ENCODE results near the gene MREG. TPM values are rescaled to one million over a fixed set of nuclear protein-coding genes. Genes with fewer than 3 reads are reported as not detected.

MREG gene
- polyA plus RNA-seq, 2 donors, result 26.0 to 26.5 TPM

DNA sequence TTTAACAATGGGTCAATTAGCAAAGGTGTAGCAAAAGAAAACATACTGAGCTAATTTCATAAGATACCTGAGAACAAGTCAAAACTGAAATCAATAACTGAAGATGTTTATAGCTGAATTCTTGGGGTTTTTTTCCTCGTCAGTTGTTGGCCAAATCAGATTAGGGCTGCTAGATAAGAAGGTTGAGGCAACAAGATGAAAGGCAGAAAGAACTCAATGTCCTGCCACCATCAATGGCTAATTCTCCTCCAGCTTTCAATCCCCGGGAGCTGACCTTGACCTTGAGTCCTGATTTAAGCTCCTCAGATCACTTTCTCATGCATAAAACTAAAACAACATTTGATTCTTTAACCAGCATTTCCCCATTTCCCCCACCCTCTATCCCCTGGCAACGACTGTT lies 61.8 kb downstream of the MREG start:
- Histone ChIP-seq H3K27me3 (ENCODE audit: control insufficient read depth in 1 of 2, insufficient read depth in 2 of 2, low read length in 2 of 2) (no peaks in the 10 kb centered on the region), H3K4me3 (ENCODE audit: low read depth in 1 of 2, low read length in 2 of 2) (no peak overlapping the region), H3K27ac (ENCODE audit: low read depth in 2 of 2, low read length in 1 of 2) (no peak overlapping the region), H3K9me3 (ENCODE audit: control insufficient read depth in 2 of 2, insufficient read depth in 1 of 2, low read depth in 1 of 2, low read length in 1 of 2) (no peaks in the 10 kb centered on the region), H3K36me3 (ENCODE audit: control insufficient read depth in 2 of 2, insufficient read depth in 2 of 2, low read length in 1 of 2) (peaks cover 0 to 1% of the 10 kb centered on the region in 2 donors), H3K4me1 (ENCODE audit: control insufficient read depth in 2 of 2, insufficient read depth in 2 of 2, low read length in 1 of 2) (no peaks in the 10 kb centered on the region)
- 62 to 85% methylated on average over 3 of the region's 3 CpGs for WGBS, 2 donors

DNA sequence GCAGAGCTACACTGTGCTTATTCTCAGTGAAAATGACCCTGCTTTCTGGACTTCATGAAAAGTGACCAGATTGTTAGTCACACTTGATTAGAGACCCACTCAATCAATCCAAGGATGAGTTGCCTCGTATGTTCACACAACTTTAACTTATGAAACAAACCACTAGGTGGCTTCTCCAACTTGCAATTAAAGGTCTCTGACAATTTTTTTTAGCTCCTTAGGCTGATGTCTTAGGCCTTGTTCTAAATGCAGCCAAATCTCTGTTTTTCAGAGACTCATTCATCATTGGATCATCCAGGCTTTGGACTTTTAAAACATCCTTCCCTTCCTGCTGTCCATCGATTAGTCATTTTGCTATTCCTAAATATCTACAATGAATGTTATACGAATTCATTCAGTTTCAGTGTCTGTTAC lies 63.4 kb downstream of the MREG start:
- Histone ChIP-seq H3K4me3 (ENCODE audit: low read depth in 1 of 2, low read length in 2 of 2) (no peak overlapping the region), H3K27ac (ENCODE audit: low read depth in 2 of 2, low read length in 1 of 2) (no peak overlapping the region), H3K4me1 (ENCODE audit: control insufficient read depth in 2 of 2, insufficient read depth in 2 of 2, low read length in 1 of 2) (no peaks in the 10 kb centered on the region), H3K27me3 (ENCODE audit: control insufficient read depth in 1 of 2, insufficient read depth in 2 of 2, low read length in 2 of 2) (no peaks in the 10 kb centered on the region), H3K9me3 (ENCODE audit: control insufficient read depth in 2 of 2, insufficient read depth in 1 of 2, low read depth in 1 of 2, low read length in 1 of 2) (no peaks in the 10 kb centered on the region), H3K36me3 (ENCODE audit: control insufficient read depth in 2 of 2, insufficient read depth in 2 of 2, low read length in 1 of 2) (peaks cover 0 to 2% of the 10 kb centered on the region in 2 donors)
- 60 to 62% methylated on average over 3 of the region's 3 CpGs for WGBS, 2 donors

DNA sequence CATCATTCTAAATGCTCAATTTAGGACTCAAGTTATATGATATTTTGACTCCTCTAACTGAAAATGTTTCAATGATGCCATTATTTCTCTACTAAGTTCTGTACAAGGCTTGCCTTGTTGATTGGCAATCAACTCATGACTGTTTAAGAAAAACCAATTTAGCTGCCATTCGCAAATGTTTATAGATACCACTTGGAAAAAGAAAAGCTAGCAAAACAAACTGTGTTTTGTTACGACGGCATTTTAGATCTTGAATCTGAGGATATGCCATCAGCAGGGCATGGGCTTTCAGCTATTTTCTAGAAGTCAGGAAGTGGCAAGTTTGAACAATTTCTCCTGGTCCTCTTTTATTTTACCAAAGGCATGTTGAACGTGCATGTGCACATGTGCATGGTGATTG lies 65.3 kb downstream of the MREG start:
- no peaks in the 10 kb centered on the region for H3K9me3 ChIP-seq (ENCODE audit: control insufficient read depth in 2 of 2, insufficient read depth in 1 of 2, low read depth in 1 of 2, low read length in 1 of 2)
- H3K36me3 ChIP-seq (ENCODE audit: control insufficient read depth in 2 of 2, insufficient read depth in 2 of 2, low read length in 1 of 2), result peaks cover 0 to 5% of the 10 kb centered on the region in 2 donors
- no peak overlapping the region for H3K4me3 ChIP-seq (ENCODE audit: low read depth in 1 of 2, low read length in 2 of 2)
- no peak overlapping the region for H3K27ac ChIP-seq (ENCODE audit: low read depth in 2 of 2, low read length in 1 of 2)
- 89 to 94% methylated on average over 4 of the region's 4 CpGs for WGBS, 2 donors
- no peaks in the 10 kb centered on the region for H3K27me3 ChIP-seq (ENCODE audit: control insufficient read depth in 1 of 2, insufficient read depth in 2 of 2, low read length in 2 of 2)
- no peaks in the 10 kb centered on the region for H3K4me1 ChIP-seq (ENCODE audit: control insufficient read depth in 2 of 2, insufficient read depth in 2 of 2, low read length in 1 of 2)

DNA sequence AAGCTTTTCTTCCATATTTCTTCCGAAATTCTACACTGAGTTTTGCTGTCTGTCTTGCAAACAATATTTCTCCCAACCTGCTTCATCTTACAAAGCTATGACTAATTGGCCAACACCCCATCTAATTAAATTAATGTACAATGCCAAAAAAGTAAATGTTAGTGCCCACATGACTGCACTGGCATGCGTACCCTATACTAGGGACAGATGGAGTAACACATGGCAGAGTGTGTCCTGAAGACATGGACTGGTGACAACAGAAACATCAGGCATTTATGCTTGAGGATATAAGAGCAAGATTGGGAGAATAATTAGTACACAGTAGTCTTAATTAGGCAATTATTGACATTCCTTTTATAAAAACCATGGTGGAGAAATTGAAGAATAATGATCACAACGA lies 66.8 kb downstream of the MREG start:
- no peaks in the 10 kb centered on the region for H3K27me3 ChIP-seq (ENCODE audit: control insufficient read depth in 1 of 2, insufficient read depth in 2 of 2, low read length in 2 of 2)
- no peaks in the 10 kb centered on the region for H3K9me3 ChIP-seq (ENCODE audit: control insufficient read depth in 2 of 2, insufficient read depth in 1 of 2, low read depth in 1 of 2, low read length in 1 of 2)
- WGBS, 2 donors, result 29 to 45% methylated on average over 3 of the region's 3 CpGs
- H3K27ac ChIP-seq (ENCODE audit: low read depth in 2 of 2, low read length in 1 of 2), result no peak overlapping the region
- no peak overlapping the region for H3K4me3 ChIP-seq (ENCODE audit: low read depth in 1 of 2, low read length in 2 of 2)
- peaks cover 2 to 8% of the 10 kb centered on the region in 2 donors for H3K36me3 ChIP-seq (ENCODE audit: control insufficient read depth in 2 of 2, insufficient read depth in 2 of 2, low read length in 1 of 2)
- no peaks in the 10 kb centered on the region for H3K4me1 ChIP-seq (ENCODE audit: control insufficient read depth in 2 of 2, insufficient read depth in 2 of 2, low read length in 1 of 2)

DNA sequence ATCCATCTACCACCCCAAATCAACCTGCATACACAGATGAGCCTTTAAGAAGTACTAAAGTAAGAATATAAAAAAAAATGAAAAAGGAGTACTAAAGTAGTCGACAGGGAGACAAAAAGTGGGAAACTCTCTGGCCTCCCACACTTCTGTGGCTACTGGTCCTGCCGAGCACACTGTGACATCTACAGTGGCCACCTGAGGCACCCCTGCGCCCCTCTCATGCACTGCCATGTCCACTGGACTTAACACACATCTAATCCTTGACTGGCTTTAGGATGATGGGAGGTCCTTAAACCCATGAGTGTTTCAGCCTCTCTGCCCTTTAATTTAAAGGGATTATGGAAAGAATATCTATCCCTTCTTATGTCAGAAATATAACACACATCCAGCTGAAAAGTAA lies 71.2 kb downstream of the MREG start:
- H3K36me3 ChIP-seq (ENCODE audit: control insufficient read depth in 2 of 2, insufficient read depth in 2 of 2, low read length in 1 of 2), result peaks cover 6 to 9% of the 10 kb centered on the region in 2 donors
- no peaks in the 10 kb centered on the region for H3K9me3 ChIP-seq (ENCODE audit: control insufficient read depth in 2 of 2, insufficient read depth in 1 of 2, low read depth in 1 of 2, low read length in 1 of 2)
- H3K27ac ChIP-seq (ENCODE audit: low read depth in 2 of 2, low read length in 1 of 2), result no peak overlapping the region
- 94 to 95% methylated on average over 3 of the region's 3 CpGs for WGBS, 2 donors
- H3K4me3 ChIP-seq (ENCODE audit: low read depth in 1 of 2, low read length in 2 of 2), result no peak overlapping the region
- no peaks in the 10 kb centered on the region for H3K4me1 ChIP-seq (ENCODE audit: control insufficient read depth in 2 of 2, insufficient read depth in 2 of 2, low read length in 1 of 2)
- no peaks in the 10 kb centered on the region for H3K27me3 ChIP-seq (ENCODE audit: control insufficient read depth in 1 of 2, insufficient read depth in 2 of 2, low read length in 2 of 2)

DNA sequence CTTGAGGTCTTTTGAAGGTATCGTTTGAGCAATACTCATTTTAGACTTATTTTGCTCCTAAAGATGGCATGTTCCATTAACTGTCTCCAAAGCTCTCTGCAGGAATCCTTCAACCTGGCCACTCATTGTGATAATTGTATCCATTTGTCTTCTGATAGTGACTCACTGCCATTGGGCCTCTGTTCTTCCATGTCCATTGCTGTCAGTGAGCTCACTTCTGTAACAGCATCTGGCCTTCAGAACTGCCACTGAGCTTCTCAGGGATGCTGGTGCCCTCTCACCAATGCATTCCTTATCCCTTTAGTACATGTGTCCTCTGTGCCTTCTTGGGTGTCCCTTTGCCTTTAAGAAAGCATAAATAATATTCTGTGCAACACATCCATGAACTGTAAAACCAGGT lies 71.6 kb downstream of the MREG start:
- peaks cover 6 to 9% of the 10 kb centered on the region in 2 donors for H3K36me3 ChIP-seq (ENCODE audit: control insufficient read depth in 2 of 2, insufficient read depth in 2 of 2, low read length in 1 of 2)
- WGBS, 2 donors, result 100% methylated on average over 1 of the region's 1 CpG

DNA sequence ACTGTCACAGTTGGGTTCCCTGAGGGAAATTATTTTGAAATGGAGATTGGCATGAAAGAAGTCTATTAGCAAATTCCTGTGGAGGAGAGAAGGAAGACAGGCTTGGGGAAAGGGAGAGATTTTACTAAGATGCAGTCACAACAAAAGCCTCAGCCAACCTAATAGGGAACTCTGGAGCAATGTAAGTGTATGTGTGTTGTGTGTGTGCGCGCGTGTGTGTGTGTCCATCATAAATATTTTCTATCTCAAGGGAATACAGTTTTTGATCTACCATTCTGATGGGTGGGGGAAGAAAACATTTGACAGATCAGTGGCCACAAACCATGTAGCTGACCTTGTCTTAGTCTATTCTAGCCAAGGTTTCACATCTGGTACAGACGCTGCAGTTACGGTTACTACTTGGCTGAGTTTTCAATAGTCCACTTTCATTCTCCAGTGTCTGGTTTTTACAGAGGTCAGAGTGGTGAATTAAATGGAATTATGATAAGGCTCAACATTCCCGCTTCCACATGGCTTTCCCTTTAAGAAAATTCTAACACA lies 72.6 kb downstream of the MREG start:
- no peaks in the 10 kb centered on the region for H3K9me3 ChIP-seq (ENCODE audit: control insufficient read depth in 2 of 2, insufficient read depth in 1 of 2, low read depth in 1 of 2, low read length in 1 of 2)
- H3K4me3 ChIP-seq (ENCODE audit: low read depth in 1 of 2, low read length in 2 of 2), result no peak overlapping the region
- H3K4me1 ChIP-seq (ENCODE audit: control insufficient read depth in 2 of 2, insufficient read depth in 2 of 2, low read length in 1 of 2), result no peaks in the 10 kb centered on the region
- no peaks in the 10 kb centered on the region for H3K27me3 ChIP-seq (ENCODE audit: control insufficient read depth in 1 of 2, insufficient read depth in 2 of 2, low read length in 2 of 2)
- H3K36me3 ChIP-seq (ENCODE audit: control insufficient read depth in 2 of 2, insufficient read depth in 2 of 2, low read length in 1 of 2), result peaks cover 6 to 7% of the 10 kb centered on the region in 2 donors
- WGBS, 2 donors, result 93 to 94% methylated on average over 6 of the region's 6 CpGs
- H3K27ac ChIP-seq (ENCODE audit: low read depth in 2 of 2, low read length in 1 of 2), result no peak overlapping the region

More for the DNA sequence above, 71.6 kb downstream of the MREG start:
- no peaks in the 10 kb centered on the region for H3K9me3 ChIP-seq (ENCODE audit: control insufficient read depth in 2 of 2, insufficient read depth in 1 of 2, low read depth in 1 of 2, low read length in 1 of 2)
- H3K27ac ChIP-seq (ENCODE audit: low read depth in 2 of 2, low read length in 1 of 2), result no peak overlapping the region
- H3K4me1 ChIP-seq (ENCODE audit: control insufficient read depth in 2 of 2, insufficient read depth in 2 of 2, low read length in 1 of 2), result no peaks in the 10 kb centered on the region
- H3K4me3 ChIP-seq (ENCODE audit: low read depth in 1 of 2, low read length in 2 of 2), result no peak overlapping the region
- H3K27me3 ChIP-seq (ENCODE audit: control insufficient read depth in 1 of 2, insufficient read depth in 2 of 2, low read length in 2 of 2), result no peaks in the 10 kb centered on the region

DNA sequence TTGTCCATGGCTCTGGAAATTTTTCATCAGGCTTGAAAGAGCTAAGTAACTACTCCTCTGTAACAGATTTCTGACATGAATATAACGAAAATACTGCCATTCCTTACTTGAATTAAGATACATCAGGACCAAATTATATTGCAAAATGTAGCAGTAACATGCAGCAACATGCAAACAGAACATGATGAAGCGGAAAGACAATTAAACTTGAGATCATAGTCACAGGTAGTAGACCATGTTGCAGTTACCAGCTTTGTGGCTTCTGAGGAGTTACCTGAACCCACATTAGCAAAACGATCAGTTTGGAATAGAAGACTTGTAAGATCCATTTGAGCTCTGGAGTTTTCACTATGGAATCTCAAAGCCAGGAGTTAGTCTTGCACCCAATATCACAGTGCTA lies 76.2 kb downstream of the MREG start:
- no peaks in the 10 kb centered on the region for H3K4me1 ChIP-seq (ENCODE audit: control insufficient read depth in 2 of 2, insufficient read depth in 2 of 2, low read length in 1 of 2)
- no peaks in the 10 kb centered on the region for H3K9me3 ChIP-seq (ENCODE audit: control insufficient read depth in 2 of 2, insufficient read depth in 1 of 2, low read depth in 1 of 2, low read length in 1 of 2)
- peaks cover 4 to 6% of the 10 kb centered on the region in 2 donors for H3K36me3 ChIP-seq (ENCODE audit: control insufficient read depth in 2 of 2, insufficient read depth in 2 of 2, low read length in 1 of 2)
- 59 to 71% methylated on average over 3 of the region's 3 CpGs for WGBS, 2 donors
- no peaks in the 10 kb centered on the region for H3K27me3 ChIP-seq (ENCODE audit: control insufficient read depth in 1 of 2, insufficient read depth in 2 of 2, low read length in 2 of 2)
- no peak overlapping the region for H3K4me3 ChIP-seq (ENCODE audit: low read depth in 1 of 2, low read length in 2 of 2)
- H3K27ac ChIP-seq (ENCODE audit: low read depth in 2 of 2, low read length in 1 of 2), result no peak overlapping the region

DNA sequence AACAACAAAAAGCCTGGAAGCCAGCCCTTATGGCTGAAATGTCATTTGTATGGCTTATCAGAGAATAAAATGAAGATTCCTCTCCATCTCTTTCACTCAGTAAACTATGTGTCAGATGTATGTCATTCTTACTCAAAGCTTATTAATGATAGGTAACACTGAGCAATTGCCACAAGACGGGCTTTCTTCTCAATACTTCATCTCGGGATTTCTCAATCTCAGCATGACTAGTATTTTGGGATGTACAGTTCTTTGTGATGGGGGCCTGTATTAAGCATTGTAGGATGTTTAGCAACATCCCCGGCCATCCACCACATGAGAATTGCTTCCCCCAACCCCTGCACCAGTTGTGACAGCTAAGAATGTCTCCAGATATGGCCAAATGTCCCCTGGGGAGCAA lies 80.2 kb downstream of the MREG start:
- Histone ChIP-seq H3K27me3 (ENCODE audit: control insufficient read depth in 1 of 2, insufficient read depth in 2 of 2, low read length in 2 of 2) (no peaks in the 10 kb centered on the region), H3K36me3 (ENCODE audit: control insufficient read depth in 2 of 2, insufficient read depth in 2 of 2, low read length in 1 of 2) (no peaks in the 10 kb centered on the region), H3K4me1 (ENCODE audit: control insufficient read depth in 2 of 2, insufficient read depth in 2 of 2, low read length in 1 of 2) (no peaks in the 10 kb centered on the region), H3K4me3 (ENCODE audit: low read depth in 1 of 2, low read length in 2 of 2) (no peak overlapping the region), H3K27ac (ENCODE audit: low read depth in 2 of 2, low read length in 1 of 2) (no peak overlapping the region), H3K9me3 (ENCODE audit: control insufficient read depth in 2 of 2, insufficient read depth in 1 of 2, low read depth in 1 of 2, low read length in 1 of 2) (no peaks in the 10 kb centered on the region)
- WGBS, 2 donors, result 75 to 78% methylated on average over 3 of the region's 3 CpGs

DNA sequence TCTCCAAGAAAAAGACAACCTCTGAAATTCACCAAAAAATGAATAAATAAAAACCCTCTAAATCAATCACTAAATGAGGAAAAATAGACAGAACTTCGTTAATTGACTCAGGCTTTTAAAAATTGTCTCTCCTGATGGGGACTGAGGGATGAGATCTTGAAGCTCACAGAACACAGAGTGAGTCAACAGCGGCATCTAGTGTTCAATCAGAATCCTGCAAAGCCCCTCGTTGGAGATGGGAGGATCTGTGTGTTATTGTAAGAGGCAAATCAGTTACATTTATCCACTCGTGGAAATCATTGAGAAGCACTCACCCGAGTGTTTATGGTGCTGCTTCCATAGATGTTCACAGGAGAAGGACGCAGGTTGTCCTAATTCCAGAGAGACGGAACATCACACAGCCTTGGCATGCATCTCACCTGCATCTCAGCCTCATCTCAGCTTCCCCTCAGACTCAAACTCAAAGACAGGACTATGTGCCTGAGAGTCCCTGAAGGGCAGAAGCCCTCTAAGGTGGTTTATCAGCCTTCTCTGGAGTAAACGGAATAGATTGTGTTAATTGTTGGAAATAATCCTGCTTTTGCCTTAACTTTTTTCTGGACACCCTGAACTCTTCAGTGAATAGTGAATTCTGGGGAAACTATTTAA lies 82.0 kb downstream of the MREG start:
- Histone ChIP-seq H3K9me3 (ENCODE audit: control insufficient read depth in 2 of 2, insufficient read depth in 1 of 2, low read depth in 1 of 2, low read length in 1 of 2) (no peaks in the 10 kb centered on the region), H3K36me3 (ENCODE audit: control insufficient read depth in 2 of 2, insufficient read depth in 2 of 2, low read length in 1 of 2) (no peaks in the 10 kb centered on the region), H3K4me1 (ENCODE audit: control insufficient read depth in 2 of 2, insufficient read depth in 2 of 2, low read length in 1 of 2) (no peaks in the 10 kb centered on the region), H3K27me3 (ENCODE audit: control insufficient read depth in 1 of 2, insufficient read depth in 2 of 2, low read length in 2 of 2) (no peaks in the 10 kb centered on the region), H3K27ac (ENCODE audit: low read depth in 2 of 2, low read length in 1 of 2) (no peak overlapping the region), H3K4me3 (ENCODE audit: low read depth in 1 of 2, low read length in 2 of 2) (no peak overlapping the region)
- 7 to 11% methylated on average over 8 of the region's 8 CpGs for WGBS, 2 donors

Measured in esophagus (tissue), 2 donors.